WERI-Rb-1 (cell line): ENCODE results near the gene PPFIA1.

Experiments
- DNase-seq: peaks from one replicate; pipeline ENCODE4 v3.0.0-alpha.2; 2020
- H3K27ac ChIP-seq: fragments of 250-450 bp; sonication (Bioruptor Pico); 2 replicates; pipeline ENCODE4 v1.5.1; 2020; ENCODE audit warnings: mild to moderate bottlenecking, moderate library complexity
- H3K27me3 ChIP-seq: fragments of 250-450 bp; sonication (Bioruptor Pico); 2 replicates; pipeline ENCODE4 v1.5.1; 2021; ENCODE audit warnings: mild to moderate bottlenecking, low read depth, moderate library complexity; ENCODE audit not compliant: insufficient read depth, severe bottlenecking
- H3K36me3 ChIP-seq: fragments of 250-450 bp; sonication (Bioruptor Pico); 2 replicates; pipeline ENCODE4 v1.5.1; 2020; ENCODE audit warnings: mild to moderate bottlenecking, moderate library complexity
- H3K4me3 ChIP-seq: 2 replicates; pipeline ENCODE4 v1.5.1; 2011; ENCODE audit warnings: low read depth, mild to moderate bottlenecking, control low read depth, low read length
- H3K9me3 ChIP-seq: fragments of 250-450 bp; sonication (Bioruptor Pico); 2 replicates; pipeline ENCODE4 v1.5.1; 2021; ENCODE audit warnings: mild to moderate bottlenecking, moderate library complexity; ENCODE audit not compliant: severe bottlenecking
- TF ChIP-seq, protein P1 (sequence below): IDR thresholded peaks from 2 replicates; pipeline ENCODE4 v1.5.1; 2011; ENCODE audit warnings: low read depth, mild to moderate bottlenecking, control low read depth, inconsistent platforms, low read length

Gene PPFIA1

DNA sequence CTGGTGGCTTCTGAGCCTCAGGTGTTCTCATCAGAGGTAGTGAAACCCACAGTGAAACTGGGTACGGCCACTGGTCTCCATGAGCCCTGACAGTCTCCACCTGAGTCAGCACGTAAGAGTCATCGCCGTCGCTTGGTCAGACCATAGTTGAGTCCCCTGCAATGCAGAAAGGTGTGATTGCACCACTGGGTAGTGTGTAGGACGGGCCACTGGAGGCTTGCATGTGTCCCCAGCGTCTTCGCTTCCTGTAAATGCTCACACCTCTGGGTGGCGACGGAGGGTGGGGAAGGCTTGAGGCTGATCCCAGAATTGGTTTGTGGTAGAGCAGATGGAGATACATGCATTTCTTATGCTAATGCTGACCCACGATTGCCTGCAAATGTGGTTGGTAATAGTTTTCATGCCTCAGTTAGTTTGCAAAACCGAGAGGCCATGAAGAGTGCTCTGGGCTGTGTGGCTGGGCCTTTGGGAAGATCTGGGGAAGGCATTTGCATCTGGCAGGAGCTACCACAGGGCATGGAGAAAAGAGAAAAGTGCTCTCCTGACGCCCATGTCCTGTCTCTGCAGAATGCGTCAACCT, 154.4 kb downstream of the PPFIA1 start:
- Histone ChIP-seq H3K36me3 (peaks cover 54% of the 10 kb centered on the region), H3K27ac (no peak overlapping the region), H3K9me3 (no peaks in the 10 kb centered on the region), H3K4me3 (no peak overlapping the region), H3K27me3 (no peaks in the 10 kb centered on the region)
- TF ChIP-seq, protein P1, sequence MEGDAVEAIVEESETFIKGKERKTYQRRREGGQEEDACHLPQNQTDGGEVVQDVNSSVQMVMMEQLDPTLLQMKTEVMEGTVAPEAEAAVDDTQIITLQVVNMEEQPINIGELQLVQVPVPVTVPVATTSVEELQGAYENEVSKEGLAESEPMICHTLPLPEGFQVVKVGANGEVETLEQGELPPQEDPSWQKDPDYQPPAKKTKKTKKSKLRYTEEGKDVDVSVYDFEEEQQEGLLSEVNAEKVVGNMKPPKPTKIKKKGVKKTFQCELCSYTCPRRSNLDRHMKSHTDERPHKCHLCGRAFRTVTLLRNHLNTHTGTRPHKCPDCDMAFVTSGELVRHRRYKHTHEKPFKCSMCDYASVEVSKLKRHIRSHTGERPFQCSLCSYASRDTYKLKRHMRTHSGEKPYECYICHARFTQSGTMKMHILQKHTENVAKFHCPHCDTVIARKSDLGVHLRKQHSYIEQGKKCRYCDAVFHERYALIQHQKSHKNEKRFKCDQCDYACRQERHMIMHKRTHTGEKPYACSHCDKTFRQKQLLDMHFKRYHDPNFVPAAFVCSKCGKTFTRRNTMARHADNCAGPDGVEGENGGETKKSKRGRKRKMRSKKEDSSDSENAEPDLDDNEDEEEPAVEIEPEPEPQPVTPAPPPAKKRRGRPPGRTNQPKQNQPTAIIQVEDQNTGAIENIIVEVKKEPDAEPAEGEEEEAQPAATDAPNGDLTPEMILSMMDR = peak; percentile 26; the same call in 1 of the 2 replicates
- no peak for DNase-seq

DNA sequence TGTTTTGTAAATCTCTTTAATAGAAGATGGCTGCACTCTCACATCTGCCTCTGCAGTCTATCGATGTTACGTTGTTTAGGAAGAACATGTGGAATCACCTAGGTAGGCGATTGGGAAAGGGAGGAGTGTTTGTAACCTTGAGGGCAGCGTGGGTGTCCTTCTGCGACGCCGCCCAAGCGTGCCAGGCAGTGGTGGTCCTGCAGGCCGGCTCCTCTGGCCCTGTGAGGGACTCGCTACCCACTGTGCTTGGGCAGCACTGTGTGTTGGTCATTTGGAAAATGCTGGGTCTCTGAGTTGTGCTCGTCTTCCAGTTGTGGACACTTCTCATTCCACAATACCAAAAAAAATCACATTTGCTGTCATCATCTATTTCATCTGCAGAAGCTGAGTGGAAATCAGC, 156.9 kb downstream of the PPFIA1 start:
- TF ChIP-seq, protein P1 = no peak
- no peak for DNase-seq
- no peaks in the 10 kb centered on the region for H3K27me3 ChIP-seq
- peaks cover 60% of the 10 kb centered on the region for H3K36me3 ChIP-seq
- no peaks in the 10 kb centered on the region for H3K9me3 ChIP-seq
- H3K27ac ChIP-seq = no peak overlapping the region
- H3K4me3 ChIP-seq = no peak overlapping the region

DNA sequence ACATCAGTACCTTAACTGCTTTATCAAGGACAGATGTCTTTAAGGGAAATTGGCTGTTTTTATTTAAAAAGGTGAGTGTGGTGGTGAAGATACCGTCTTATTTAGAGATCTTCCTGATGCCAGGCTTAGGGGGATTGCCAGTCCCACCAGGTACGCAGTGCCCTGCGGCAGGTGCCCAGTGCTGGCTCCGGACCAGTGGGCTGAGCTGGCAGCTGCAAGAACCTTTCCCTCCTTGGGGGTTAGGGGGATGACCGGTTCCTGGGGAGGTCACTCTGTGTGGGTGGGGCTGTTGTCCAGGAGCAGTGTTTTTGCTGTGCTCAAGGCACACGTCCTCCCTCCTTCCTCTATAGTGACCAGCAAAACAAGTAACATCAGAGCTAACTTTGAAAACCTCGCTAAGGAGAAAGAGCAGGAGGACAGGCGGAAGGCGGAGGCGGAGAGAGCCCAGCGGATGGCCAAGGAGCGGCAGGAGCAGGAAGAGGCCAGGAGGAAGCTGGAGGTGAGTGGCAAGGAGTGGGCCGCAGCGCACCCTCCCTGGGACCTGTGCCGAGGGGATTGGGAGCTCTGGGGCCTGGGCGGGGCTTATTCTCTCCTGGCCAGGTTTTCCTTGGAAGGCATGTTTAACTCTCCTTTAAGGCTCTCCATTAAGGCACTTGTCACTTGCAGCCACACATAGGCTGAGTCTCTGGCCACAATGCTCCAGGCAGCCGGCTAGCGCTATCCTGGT, 158.4 kb downstream of the PPFIA1 start:
- Histone ChIP-seq H3K9me3 (no peaks in the 10 kb centered on the region), H3K27me3 (no peaks in the 10 kb centered on the region), H3K4me3 (no peak overlapping the region), H3K27ac (no peak overlapping the region), H3K36me3 (peaks cover 65% of the 10 kb centered on the region)
- DNase-seq = no peak
- TF ChIP-seq, protein P1 = no peak

DNA sequence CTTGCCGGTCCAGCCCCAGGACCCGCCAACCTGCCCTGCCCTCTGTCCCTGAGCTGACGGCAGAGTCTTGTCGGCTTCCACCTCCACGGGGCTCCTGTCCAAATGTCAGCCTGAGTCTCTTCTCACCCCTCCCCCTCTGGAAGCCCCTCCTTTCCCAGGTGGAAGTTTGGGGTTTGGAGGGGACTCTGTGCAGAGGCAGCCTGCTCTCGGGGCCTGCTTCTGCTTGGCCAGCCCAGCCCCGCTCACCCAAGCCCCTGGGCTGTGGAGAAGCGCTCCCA, 158.9 kb downstream of the PPFIA1 start:
- no peaks in the 10 kb centered on the region for H3K9me3 ChIP-seq
- no peak for DNase-seq
- H3K27ac ChIP-seq = no peak overlapping the region
- H3K4me3 ChIP-seq = no peak overlapping the region
- TF ChIP-seq, protein P1 = no peak
- peaks cover 69% of the 10 kb centered on the region for H3K36me3 ChIP-seq
- no peaks in the 10 kb centered on the region for H3K27me3 ChIP-seq

- no peak for DNase-seq
- Histone ChIP-seq H3K9me3 (no peaks in the 10 kb centered on the region), H3K36me3 (peaks cover 71% of the 10 kb centered on the region), H3K27me3 (no peaks in the 10 kb centered on the region), H3K27ac (no peak overlapping the region), H3K4me3 (no peak overlapping the region)
- TF ChIP-seq, protein P1 = no peak
Measured at GRCh38 chr11:70429724-70430521, 159.4 kb downstream of the PPFIA1 start.
